Jurkat, Clone E6-1 (cell line): ENCODE measurements around the gene TBC1D22A.
A peak's percentile ranks its signal among the peaks of the same experiment; 100 is the strongest.

Experiments used
- DNase-seq: peaks from one replicate; pipeline ENCODE4 v3.0.0-alpha.2; 2011; ENCODE audit warnings: low read depth, low spot score
- H3K4me3 ChIP-seq: 2 replicates; pipeline ENCODE4 v1.5.1; 2011; ENCODE audit warnings: mild to moderate bottlenecking, low read length, control low read depth, moderate library complexity

TBC1D22A gene

GRCh38 chr22:47034905-47035419, 272.5 kb downstream of the TBC1D22A start:
- no peak for DNase-seq
- no peak overlapping the region for H3K4me3 ChIP-seq

DNA sequence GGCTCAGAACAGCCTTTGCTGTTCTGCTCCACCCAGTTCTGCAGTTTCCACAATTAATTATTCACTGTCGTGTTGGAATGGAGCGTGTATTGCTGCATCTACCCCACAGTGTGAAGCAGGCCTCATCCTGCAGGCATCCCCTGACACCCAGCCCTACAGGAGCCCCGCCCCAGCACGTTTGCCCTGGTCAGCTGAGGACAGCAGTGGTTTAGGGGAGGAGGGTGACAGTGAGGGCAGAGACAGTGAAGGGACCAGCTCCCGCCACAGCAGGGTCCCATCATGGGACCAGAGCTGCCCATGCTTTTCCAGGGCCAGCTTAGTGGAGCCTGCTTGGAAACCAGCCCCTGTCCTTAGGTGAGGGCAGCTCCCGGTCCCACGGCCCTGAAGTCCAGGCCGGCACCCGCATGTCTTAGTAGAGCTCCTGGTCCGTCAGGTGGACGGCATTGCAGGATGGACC, 273.0 kb downstream of the TBC1D22A start:
- DNase-seq, result no peak

DNA sequence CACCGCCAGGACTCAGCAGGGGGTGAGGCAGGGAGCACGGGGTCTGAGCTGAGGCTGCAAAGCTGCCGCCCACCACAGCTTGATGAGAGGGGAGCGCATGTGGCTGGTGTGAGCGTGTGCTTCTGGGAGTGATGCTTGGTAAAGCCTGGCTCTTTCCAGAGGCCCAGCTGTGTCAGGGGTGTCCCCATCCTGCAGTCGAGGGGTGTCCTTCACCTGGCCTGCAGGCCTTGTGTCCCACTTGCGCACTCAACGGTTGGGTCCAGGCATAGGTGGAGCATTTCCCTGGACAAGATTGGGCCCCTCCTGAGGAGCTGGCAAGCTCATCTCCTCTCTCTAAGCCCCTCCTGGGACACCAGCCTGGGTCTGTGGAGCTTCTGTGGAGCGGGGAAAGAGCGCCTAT, 273.9 kb downstream of the TBC1D22A start:
- no peak overlapping the region for H3K4me3 ChIP-seq
- no peak for DNase-seq

More for the DNA sequence above, 273.0 kb downstream of the TBC1D22A start:
- no peak overlapping the region for H3K4me3 ChIP-seq

- H3K4me3 ChIP-seq, result no peak overlapping the region
- no peak for DNase-seq
Observed at GRCh38 chr22:47036936-47037485, 274.6 kb downstream of the TBC1D22A start.

DNA sequence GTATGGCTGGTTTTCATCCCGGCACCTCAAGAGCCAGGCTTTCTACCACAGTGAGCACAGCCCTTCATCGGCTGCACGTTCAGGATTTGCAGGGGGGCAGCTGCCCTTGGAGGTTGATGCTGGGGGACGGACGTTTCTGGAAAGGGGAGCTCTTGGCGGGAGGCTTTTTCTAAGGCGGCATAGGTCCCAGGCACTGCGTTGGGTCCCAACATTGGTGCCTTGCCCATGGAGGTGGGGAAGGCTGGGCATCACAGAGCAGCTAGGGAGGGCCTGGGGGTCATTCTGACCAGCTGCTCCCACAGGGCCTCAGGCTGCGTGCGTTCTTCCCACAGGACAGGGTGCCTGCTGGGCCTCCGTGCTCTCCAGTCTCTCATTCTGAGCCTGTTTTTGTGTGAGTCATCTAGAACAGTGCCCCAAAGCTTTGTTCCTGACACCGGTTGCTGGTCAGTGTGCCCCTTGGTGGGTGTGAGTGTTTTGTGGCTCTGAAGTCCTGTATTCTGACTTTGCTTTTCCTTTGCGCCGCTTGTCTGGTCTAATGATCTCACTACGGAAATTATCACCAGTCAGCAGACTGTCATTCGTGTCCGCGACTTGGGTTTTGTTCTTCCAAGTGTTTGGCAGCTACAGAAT, 275.9 kb downstream of the TBC1D22A start:
- DNase-seq, result no peak
- no peak overlapping the region for H3K4me3 ChIP-seq

DNA sequence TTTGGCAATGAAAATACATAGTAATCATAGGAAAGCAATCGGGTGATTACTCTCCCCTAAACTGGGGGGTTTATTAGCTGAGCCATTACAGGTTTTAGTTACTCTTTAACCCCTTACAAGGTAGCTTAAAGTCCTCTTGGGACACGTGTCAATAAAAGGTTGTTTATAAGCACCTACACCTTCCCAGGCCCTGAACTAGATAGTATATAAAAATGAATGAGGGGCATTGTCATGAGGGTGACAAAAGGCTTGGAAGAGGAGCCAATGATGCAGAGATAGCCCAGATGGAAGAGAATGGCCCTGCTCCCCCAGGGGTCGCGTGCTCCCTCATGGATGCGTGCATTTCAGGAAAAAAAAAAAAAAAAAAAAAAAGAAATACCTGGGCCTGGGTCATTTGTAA, 276.9 kb downstream of the TBC1D22A start:
- no peak for DNase-seq
- H3K4me3 ChIP-seq, result no peak overlapping the region

- DNase-seq, result peak; percentile 71
- no peak overlapping the region for H3K4me3 ChIP-seq
Observed at GRCh38 chr22:47040486-47041270, 278.2 kb downstream of the TBC1D22A start.

GRCh38 chr22:47041271-47042115, 279.0 kb downstream of the TBC1D22A start:
- no peak for DNase-seq
- H3K4me3 ChIP-seq, result no peak overlapping the region

GRCh38 chr22:47042116-47042825, 279.8 kb downstream of the TBC1D22A start:
- H3K4me3 ChIP-seq, result no peak overlapping the region
- no peak for DNase-seq

GRCh38 chr22:47042861-47043496, 280.5 kb downstream of the TBC1D22A start:
- H3K4me3 ChIP-seq, result no peak overlapping the region
- DNase-seq, result no peak

- peak overlapping the region; percentile 11; the same call in 1 of the 2 replicates for H3K4me3 ChIP-seq
- DNase-seq, result peak; percentile 72
Observed at GRCh38 chr22:47043835-47044721, 281.6 kb downstream of the TBC1D22A start.

DNA sequence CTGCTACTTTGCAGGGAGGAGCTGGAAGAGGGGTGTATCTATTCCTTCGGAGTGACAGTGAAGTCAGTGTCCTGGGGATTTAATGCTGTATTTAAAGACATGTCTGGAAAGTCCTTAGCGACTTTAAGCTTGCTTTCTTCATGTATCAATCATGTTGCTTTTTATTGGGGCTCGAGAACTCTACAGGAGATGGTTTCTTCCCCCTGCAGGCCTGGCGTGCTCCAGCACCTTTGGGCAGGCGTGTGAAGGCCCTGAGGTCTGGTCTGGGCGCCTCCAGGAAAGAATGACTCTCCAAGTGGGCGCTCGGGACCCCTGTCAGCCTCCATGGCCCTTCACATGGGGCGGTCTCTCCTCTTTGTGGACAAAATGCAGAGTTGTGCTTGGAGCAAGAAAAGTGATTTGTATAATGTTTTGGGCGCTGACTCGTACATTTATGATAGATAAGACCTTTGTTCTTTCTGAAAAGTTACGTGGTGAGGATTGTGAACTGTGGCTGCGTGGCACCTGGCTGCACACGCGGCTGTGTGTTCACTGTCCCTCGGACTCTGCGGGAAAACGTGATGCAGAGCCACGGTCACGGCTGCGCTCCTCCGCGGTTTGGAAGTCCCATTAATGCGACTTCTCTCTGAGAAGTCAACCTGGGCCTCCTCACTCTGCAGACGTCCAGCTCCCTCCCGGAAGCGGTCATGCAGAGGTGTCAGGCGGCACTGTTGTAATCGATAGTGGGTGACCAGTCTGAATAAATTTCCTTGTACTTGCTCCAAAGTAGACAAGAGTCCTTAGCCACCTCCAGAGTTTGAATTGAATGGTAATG, 282.5 kb downstream of the TBC1D22A start:
- H3K4me3 ChIP-seq, result no peak overlapping the region
- DNase-seq, result no peak

- no peak for DNase-seq
- no peak overlapping the region for H3K4me3 ChIP-seq
Observed at GRCh38 chr22:47045691-47046410, 283.4 kb downstream of the TBC1D22A start.

- DNase-seq, result no peak
- H3K4me3 ChIP-seq, result no peak overlapping the region
Observed at GRCh38 chr22:47046411-47047065, 284.1 kb downstream of the TBC1D22A start.

DNA sequence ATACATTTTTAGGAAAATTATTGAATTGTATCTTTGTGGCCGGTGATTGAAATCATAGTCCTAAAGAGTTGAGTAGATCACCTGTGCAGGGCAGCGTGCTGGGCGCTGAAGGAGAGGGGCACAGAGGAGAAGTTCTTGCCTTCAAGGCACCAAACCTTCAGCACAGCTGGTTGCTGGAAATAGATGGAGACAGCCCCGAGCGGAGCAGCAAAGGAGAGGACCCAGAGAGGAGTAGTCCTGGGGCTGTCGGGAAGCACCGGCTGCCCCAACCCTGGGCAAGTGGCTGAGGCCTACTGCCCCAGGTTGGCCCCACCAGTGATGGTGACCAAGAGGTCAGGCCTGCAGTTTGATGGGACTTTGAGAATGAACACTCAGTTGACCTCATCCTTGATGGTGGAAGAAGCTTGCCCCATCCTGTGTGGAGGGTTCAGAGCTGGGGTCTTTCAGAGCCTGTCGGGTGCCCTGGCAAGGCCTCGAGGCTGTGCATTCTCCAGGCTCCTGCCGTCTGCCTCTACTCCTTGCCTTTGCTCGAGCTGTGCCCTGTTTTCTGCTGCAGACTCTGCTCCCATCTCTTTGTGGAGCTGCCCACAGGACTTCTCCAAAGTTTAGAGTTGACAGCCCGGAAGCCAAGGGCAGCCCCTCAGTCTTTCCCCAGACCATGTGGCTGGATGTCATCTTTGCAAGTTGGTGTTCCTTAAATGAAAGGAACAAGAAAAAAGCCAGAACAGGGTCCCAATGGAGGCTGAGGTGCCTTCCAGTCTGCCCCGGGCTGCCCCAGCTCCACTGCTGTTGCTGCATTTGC, 285.1 kb downstream of the TBC1D22A start:
- no peak overlapping the region for H3K4me3 ChIP-seq
- no peak for DNase-seq
